GM12865 (cell line): ENCODE measurements around the gene ATF4.

Experiments used
- DNase-seq: peaks from one replicate; pipeline ENCODE4 v3.0.0; 2010; ENCODE audit warnings: low read depth
- H3K4me3 ChIP-seq: 2 replicates; pipeline ENCODE4 v1.5.1; 2011; ENCODE audit warnings: mild to moderate bottlenecking, low read depth, low read length, control low read depth
- CTCF ChIP-seq: IDR thresholded peaks from 2 replicates; pipeline ENCODE4 v1.5.1; 2011; ENCODE audit warnings: low read length, control low read depth, low read depth, inconsistent platforms; ENCODE audit not compliant: insufficient read depth; ENCODE audit errors: missing control alignments

ATF4 gene

GRCh38 chr22:39496131-39496838, 24.1 kb upstream of the ATF4 start:
- peak; percentile 80 for TF ChIP-seq CTCF
- peak; percentile 70 for DNase-seq
- H3K4me3 ChIP-seq: no peak overlapping the region

- H3K4me3 ChIP-seq: no peak overlapping the region
- no peak for DNase-seq
- no peak for TF ChIP-seq CTCF
Observed at GRCh38 chr22:39497429-39497828, 22.9 kb upstream of the ATF4 start.

- no peak overlapping the region for H3K4me3 ChIP-seq
- TF ChIP-seq CTCF: no peak
- no peak for DNase-seq
Observed at GRCh38 chr22:39498368-39498767, 22.0 kb upstream of the ATF4 start.

GRCh38 chr22:39498802-39499201, 21.6 kb upstream of the ATF4 start:
- H3K4me3 ChIP-seq: no peak overlapping the region
- no peak for DNase-seq
- no peak for TF ChIP-seq CTCF

GRCh38 chr22:39500101-39500500, 20.3 kb upstream of the ATF4 start:
- no peak for TF ChIP-seq CTCF
- DNase-seq: no peak

GRCh38 chr22:39501644-39502108, 18.7 kb upstream of the ATF4 start:
- H3K4me3 ChIP-seq: peak overlapping the region; percentile 95
- no peak for DNase-seq
- TF ChIP-seq CTCF: no peak

More at GRCh38 chr22:39500101-39500500, 20.3 kb upstream of the ATF4 start:
- H3K4me3 ChIP-seq: no peak overlapping the region
